ENCODE measurements around the gene HDAC4.

Gene HDAC4

GRCh38 chr2:239232195-239232578 lies 168.6 kb downstream of the HDAC4 start:
- TF ChIP-seq Cebpa-rat (IDR thresholded peaks at IDR 0.05), result no peak
- Histone ChIP-seq H3K27ac (peak overlapping the region in 1 of 11 experiments; percentile 12; a peak in 2 of 22 replicates), H3K4me2 (peak overlapping the region; percentile 51 to 94 (median 84); a peak in 20 of 22 replicates)

GRCh38 chr2:239231231-239232194 lies 169.3 kb downstream of the HDAC4 start:
- H3K36me3 ChIP-seq, result 0 out of 22 replicates have a peak, but pooled peaks cover 0 to 8% (median 0%) of the 10 kb centered on the region in 11 experiments
- no peaks in the 10 kb centered on the region for H3K9me3 ChIP-seq (replicated peaks in 1 of 11)
- no peak overlapping the region; a peak in 1 of 20 replicates for H3K4me3 ChIP-seq
- no peak for TF ChIP-seq Cebpa-rat (IDR thresholded peaks at IDR 0.05)
- peak overlapping the region in 9 of 11 experiments; percentile 44 to 93 (median 73); a peak in 18 of 22 replicates for H3K27ac ChIP-seq
- peak overlapping the region; percentile 65 to 94 (median 85) for H3K4me2 ChIP-seq
- peaks cover 75 to 98% (median 92%) of the 10 kb centered on the region in 10 experiments for H3K4me1 ChIP-seq
- H4K20me1 ChIP-seq, result peaks cover 0 to 97% (median 17%) of the 10 kb centered on the region in 11 experiments; a peak in 12 of 22 replicates
- peak overlapping the region in 8 of 11 experiments; percentile 44 to 63 (median 55); a peak in 16 of 22 replicates for H3K9ac ChIP-seq
- H3K27me3 ChIP-seq, result no peaks in the 10 kb centered on the region

More at GRCh38 chr2:239232195-239232578, 168.6 kb downstream of the HDAC4 start:
- Histone ChIP-seq H3K4me1 (peaks cover 75 to 98% (median 92%) of the 10 kb centered on the region in 10 experiments), H3K9me3 (replicated peaks in 1 of 11) (no peaks in the 10 kb centered on the region), H3K9ac (no peak overlapping the region), H3K36me3 (0 out of 22 replicates have a peak, but pooled peaks cover 0 to 8% (median 0%) of the 10 kb centered on the region in 11 experiments), H3K4me3 (no peak overlapping the region), H4K20me1 (peaks cover 0 to 97% (median 22%) of the 10 kb centered on the region in 11 experiments; a peak in 13 of 22 replicates), H3K27me3 (no peaks in the 10 kb centered on the region)

- Histone ChIP-seq H4K20me1 (peaks cover 0 to 97% (median 8%) of the 10 kb centered on the region in 11 experiments; a peak in 10 of 22 replicates), H3K27ac (peak overlapping the region in 10 of 11 experiments; percentile 31 to 93 (median 72); a peak in 19 of 22 replicates), H3K36me3 (0 out of 22 replicates have a peak, but pooled peaks cover 0 to 8% (median 0%) of the 10 kb centered on the region in 11 experiments), H3K9ac (peak overlapping the region in 9 of 11 experiments; percentile 42 to 63 (median 55); a peak in 18 of 22 replicates), H3K4me2 (peak overlapping the region; percentile 65 to 94 (median 85)), H3K9me3 (replicated peaks in 1 of 11) (no peaks in the 10 kb centered on the region), H3K4me1 (peaks cover 77 to 98% (median 92%) of the 10 kb centered on the region in 10 experiments), H3K4me3 (0 out of 20 replicates have a peak overlapping the region, but pooled peaks of 1 of the 10 experiments have one; percentile 8), H3K27me3 (no peaks in the 10 kb centered on the region)
- no peak for TF ChIP-seq Cebpa-rat (IDR thresholded peaks at IDR 0.05)
Observed at GRCh38 chr2:239230318-239231052, 170.3 kb downstream of the HDAC4 start.

- Histone ChIP-seq H3K4me1 (peaks cover 77 to 98% (median 91%) of the 10 kb centered on the region in 10 experiments), H3K4me2 (peak overlapping the region; percentile 65 to 94 (median 85)), H4K20me1 (peaks cover 0 to 97% (median 4%) of the 10 kb centered on the region in 11 experiments; a peak in 9 of 22 replicates), H3K9me3 (replicated peaks in 1 of 11) (no peaks in the 10 kb centered on the region), H3K36me3 (0 out of 22 replicates have a peak, but pooled peaks cover 0 to 8% (median 0%) of the 10 kb centered on the region in 11 experiments), H3K4me3 (no peak overlapping the region), H3K9ac (peak overlapping the region in 6 of 11 experiments; percentile 2 to 63 (median 48); a peak in 7 of 22 replicates), H3K27ac (peak overlapping the region in 8 of 11 experiments; percentile 28 to 93 (median 74); a peak in 16 of 22 replicates), H3K27me3 (no peaks in the 10 kb centered on the region)
- TF ChIP-seq Cebpa-rat (IDR thresholded peaks at IDR 0.05), result no peak
Observed at GRCh38 chr2:239229545-239230279, 171.1 kb downstream of the HDAC4 start.

GRCh38 chr2:239227661-239228371 lies 173.0 kb downstream of the HDAC4 start:
- no peak for TF ChIP-seq Cebpa-rat (IDR thresholded peaks at IDR 0.05)
- Histone ChIP-seq H3K36me3 (no peaks in the 10 kb centered on the region), H3K9ac (peak overlapping the region in 8 of 11 experiments; percentile 4 to 66 (median 43); a peak in 12 of 22 replicates), H3K4me2 (peak overlapping the region; percentile 20 to 95 (median 77); a peak in 21 of 22 replicates), H3K4me3 (no peak overlapping the region), H3K9me3 (replicated peaks in 1 of 11) (no peaks in the 10 kb centered on the region), H3K27ac (peak overlapping the region in 9 of 11 experiments; percentile 39 to 98 (median 95); a peak in 18 of 22 replicates), H4K20me1 (peaks cover 0 to 97% (median 0%) of the 10 kb centered on the region in 11 experiments; a peak in 9 of 22 replicates), H3K27me3 (no peaks in the 10 kb centered on the region), H3K4me1 (peaks cover 81 to 98% (median 94%) of the 10 kb centered on the region in 10 experiments)

- no peak for TF ChIP-seq Cebpa-rat (IDR thresholded peaks at IDR 0.05)
- H3K27me3 ChIP-seq, result no peaks in the 10 kb centered on the region
- peak overlapping the region in 9 of 11 experiments; percentile 5 to 66 (median 46); a peak in 16 of 22 replicates for H3K9ac ChIP-seq
- no peak overlapping the region for H3K4me3 ChIP-seq
- H4K20me1 ChIP-seq, result peaks cover 0 to 98% (median 0%) of the 10 kb centered on the region in 11 experiments; a peak in 9 of 22 replicates
- H3K9me3 ChIP-seq (replicated peaks in 1 of 11), result no peaks in the 10 kb centered on the region
- H3K4me2 ChIP-seq, result peak overlapping the region; percentile 20 to 95 (median 77); a peak in 21 of 22 replicates
- no peaks in the 10 kb centered on the region for H3K36me3 ChIP-seq
- peak overlapping the region in 9 of 11 experiments; percentile 48 to 98 (median 95); a peak in 18 of 22 replicates for H3K27ac ChIP-seq
- H3K4me1 ChIP-seq, result peaks cover 90 to 100% (median 99%) of the 10 kb centered on the region in 10 experiments
Observed at GRCh38 chr2:239226677-239227581, 173.9 kb downstream of the HDAC4 start.

Measured in BLaER1 treated with 17β-estradiol and CSF1 and Interleukin-3, amounts not matched to agents 10 nM and 100 nM (cell line).